Smooth muscle cell (in vitro differentiated cells): Measurements from ENCODE around the gene XXYLT1. TPM values are rescaled to one million over a fixed set of nuclear protein-coding genes. Genes with fewer than 3 reads are reported as not detected.

ENCODE experiments used
- DNase-seq: peaks from one replicate; lab custom pipeline; 2025; ENCODE audit not compliant: unreplicated experiment; lab: John Stamatoyannopoulos, UW
- H2AFZ ChIP-seq: fragments of 200-600 bp; sonication (generic); 2 replicates; pipeline ENCODE4 v1.6.0; 2016; ENCODE audit warnings: antibody characterized with exemption, low read depth, mild to moderate bottlenecking
- H3F3A ChIP-seq: fragments of 200-600 bp; sonication (generic); 2 replicates; pipeline ENCODE4 v1.6.0; 2017; ENCODE audit warnings: antibody characterized with exemption, low read depth
- H3K27ac ChIP-seq: fragments of 200-600 bp; sonication (generic); 2 replicates; pipeline ENCODE4 v1.5.1; 2016; ENCODE audit warnings: low read depth, mild to moderate bottlenecking
- H3K27me3 ChIP-seq: fragments of 200-600 bp; sonication (generic); 2 replicates; pipeline ENCODE4 v1.6.1; 2016; ENCODE audit warnings: low read depth, mild to moderate bottlenecking
- H3K36me3 ChIP-seq: fragments of 200-600 bp; sonication (generic); 2 replicates; pipeline ENCODE4 v1.5.1; 2016; ENCODE audit warnings: low read depth
- H3K4me1 ChIP-seq: fragments of 200-600 bp; sonication (generic); 2 replicates; pipeline ENCODE4 v1.5.1; 2016; ENCODE audit warnings: low read depth
- H3K4me2 ChIP-seq: fragments of 200-600 bp; sonication (generic); 2 replicates; pipeline ENCODE4 v1.6.0; 2016; ENCODE audit warnings: mild to moderate bottlenecking
- H3K4me3 ChIP-seq: fragments of 200-600 bp; sonication (generic); 2 replicates; pipeline ENCODE4 v1.5.1; 2016; ENCODE audit warnings: mild to moderate bottlenecking
- H3K79me2 ChIP-seq: fragments of 200-600 bp; sonication (generic); 2 replicates; pipeline ENCODE4 v1.6.0; 2016; ENCODE audit warnings: low read depth, mild to moderate bottlenecking
- H3K9ac ChIP-seq: fragments of 200-600 bp; sonication (generic); 2 replicates; pipeline ENCODE4 v1.6.0; 2016; ENCODE audit warnings: low read depth
- H3K9me3 ChIP-seq: fragments of 200-600 bp; sonication (generic); replicated peaks from 2 replicates; pipeline ENCODE4 v1.5.1; 2016; ENCODE audit warnings: low read depth
- H4K20me1 ChIP-seq: fragments of 200-600 bp; sonication (generic); 2 replicates; pipeline ENCODE4 v1.6.0; 2016; ENCODE audit warnings: low read depth
- WGBS: methylation state at CpG from one replicate; pipeline ENCODE4 v1.1.7; 2016; ENCODE audit warnings: low lambda C conversion rate; 5-methylcytosine and 5-hydroxymethylcytosine counted together
- polyA plus RNA-seq: library from polyadenylated mRNA; unstranded; fragments of >200 nt; fragmentation: Nextera tagmentation; extraction: Ambion mirVana; gene quantifications from 2 replicates; pipeline ENCODE4 v1.2.1, GENCODE V29; 2016
- total RNA-seq: library from RNA; depleted of rRNA; stranded (reverse); fragments of >200 nt; gene quantifications from 2 replicates; pipeline ENCODE4 v1.2.3, GENCODE V29; 2014
- TF ChIP-seq, protein P1 (sequence below): fragments of 200-600 bp; sonication (generic); IDR thresholded peaks from 2 replicates; pipeline ENCODE4 v1.5.1; 2017; ENCODE audit warnings: borderline replicate concordance, mild to moderate bottlenecking, antibody characterized with exemption; ENCODE audit not compliant: insufficient read depth, poor library complexity, severe bottlenecking

The XXYLT1 gene
- total and polyA plus RNA-seq, 2 experiments from 2014 or later: 22.2 to 35.4 TPM

DNA sequence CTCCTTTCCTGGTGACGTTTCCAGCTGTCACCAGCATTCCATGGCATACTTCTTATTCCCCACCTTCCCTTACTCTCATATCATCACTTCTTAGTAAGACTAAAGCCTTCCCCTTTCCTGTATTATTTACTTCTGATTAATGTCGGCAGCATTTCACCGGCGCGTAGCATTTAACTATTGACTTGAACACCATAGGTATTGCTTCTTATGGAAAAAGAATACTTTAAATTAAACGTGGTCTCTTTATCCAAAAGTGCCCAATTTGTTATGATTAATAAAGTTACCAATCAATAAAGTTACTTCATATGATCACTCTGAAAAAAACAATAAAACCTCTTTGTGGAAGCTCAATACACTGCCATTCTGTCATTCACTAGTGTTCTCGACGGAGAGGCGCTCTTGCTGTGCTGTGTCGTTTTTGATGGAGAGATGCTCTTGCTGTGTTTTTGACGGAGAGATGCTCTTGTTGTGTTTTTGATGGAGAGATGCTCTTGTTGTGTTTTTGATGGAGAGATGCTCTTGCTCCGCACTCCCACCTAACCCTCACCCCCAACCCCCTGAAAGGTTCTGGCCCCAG lies 165.0 kb downstream of the XXYLT1 start:
- no peak overlapping the region for H3K4me3 ChIP-seq
- no peaks in the 10 kb centered on the region for H3K79me2 ChIP-seq
- H2AFZ ChIP-seq: no peak overlapping the region
- peak overlapping the region; percentile 75 for H3K4me2 ChIP-seq
- no peaks in the 10 kb centered on the region for H3K9me3 ChIP-seq
- H3K27ac ChIP-seq: peak overlapping the region; percentile 96
- TF ChIP-seq, protein P1, sequence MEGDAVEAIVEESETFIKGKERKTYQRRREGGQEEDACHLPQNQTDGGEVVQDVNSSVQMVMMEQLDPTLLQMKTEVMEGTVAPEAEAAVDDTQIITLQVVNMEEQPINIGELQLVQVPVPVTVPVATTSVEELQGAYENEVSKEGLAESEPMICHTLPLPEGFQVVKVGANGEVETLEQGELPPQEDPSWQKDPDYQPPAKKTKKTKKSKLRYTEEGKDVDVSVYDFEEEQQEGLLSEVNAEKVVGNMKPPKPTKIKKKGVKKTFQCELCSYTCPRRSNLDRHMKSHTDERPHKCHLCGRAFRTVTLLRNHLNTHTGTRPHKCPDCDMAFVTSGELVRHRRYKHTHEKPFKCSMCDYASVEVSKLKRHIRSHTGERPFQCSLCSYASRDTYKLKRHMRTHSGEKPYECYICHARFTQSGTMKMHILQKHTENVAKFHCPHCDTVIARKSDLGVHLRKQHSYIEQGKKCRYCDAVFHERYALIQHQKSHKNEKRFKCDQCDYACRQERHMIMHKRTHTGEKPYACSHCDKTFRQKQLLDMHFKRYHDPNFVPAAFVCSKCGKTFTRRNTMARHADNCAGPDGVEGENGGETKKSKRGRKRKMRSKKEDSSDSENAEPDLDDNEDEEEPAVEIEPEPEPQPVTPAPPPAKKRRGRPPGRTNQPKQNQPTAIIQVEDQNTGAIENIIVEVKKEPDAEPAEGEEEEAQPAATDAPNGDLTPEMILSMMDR: no peak
- no peaks in the 10 kb centered on the region for H3K27me3 ChIP-seq
- peaks cover 30% of the 10 kb centered on the region for H3F3A ChIP-seq
- H3K36me3 ChIP-seq: no peaks in the 10 kb centered on the region
- no peak overlapping the region for H3K9ac ChIP-seq
- H4K20me1 ChIP-seq: no peaks in the 10 kb centered on the region
- 81% methylated on average over 12 of the region's 12 CpGs for WGBS
- no peak for DNase-seq
- H3K4me1 ChIP-seq: peaks cover 6% of the 10 kb centered on the region

- Histone ChIP-seq H3K27me3 (no peaks in the 10 kb centered on the region), H3F3A (peaks cover 26% of the 10 kb centered on the region), H3K27ac (peak overlapping the region; percentile 96), H3K36me3 (no peaks in the 10 kb centered on the region), H3K4me2 (no peak overlapping the region), H3K4me1 (peaks cover 6% of the 10 kb centered on the region), H2AFZ (no peak overlapping the region), H3K79me2 (no peaks in the 10 kb centered on the region), H4K20me1 (no peaks in the 10 kb centered on the region), H3K9ac (no peak overlapping the region), H3K4me3 (no peak overlapping the region), H3K9me3 (no peaks in the 10 kb centered on the region)
- no peak for DNase-seq
- TF ChIP-seq, protein P1: no peak
- 66% methylated on average over 13 of the region's 13 CpGs for WGBS
Observed at GRCh38 chr3:195105389-195105788, 165.6 kb downstream of the XXYLT1 start.

GRCh38 chr3:195104340-195104739 lies 166.6 kb downstream of the XXYLT1 start:
- no peak overlapping the region for H3K4me3 ChIP-seq
- no peaks in the 10 kb centered on the region for H3K79me2 ChIP-seq
- no peaks in the 10 kb centered on the region for H4K20me1 ChIP-seq
- H3K4me1 ChIP-seq: peaks cover 6% of the 10 kb centered on the region
- no peaks in the 10 kb centered on the region for H3K9me3 ChIP-seq
- TF ChIP-seq, protein P1: no peak
- H3K27me3 ChIP-seq: no peaks in the 10 kb centered on the region
- no peaks in the 10 kb centered on the region for H3K36me3 ChIP-seq
- H3F3A ChIP-seq: peaks cover 23% of the 10 kb centered on the region
- H3K27ac ChIP-seq: peak overlapping the region; percentile 96
- H2AFZ ChIP-seq: no peak overlapping the region
- no peak for DNase-seq
- H3K9ac ChIP-seq: no peak overlapping the region
- H3K4me2 ChIP-seq: no peak overlapping the region
- 91% methylated on average over 8 of the region's 8 CpGs for WGBS

GRCh38 chr3:195103623-195104022 lies 167.3 kb downstream of the XXYLT1 start:
- no peaks in the 10 kb centered on the region for H3K27me3 ChIP-seq
- WGBS: 76% methylated on average over 2 of the region's 2 CpGs
- peaks cover 23% of the 10 kb centered on the region for H3F3A ChIP-seq
- no peaks in the 10 kb centered on the region for H3K79me2 ChIP-seq
- peak overlapping the region; percentile 96 for H3K27ac ChIP-seq
- no peak overlapping the region for H2AFZ ChIP-seq
- no peak for DNase-seq
- H3K4me2 ChIP-seq: no peak overlapping the region
- no peak overlapping the region for H3K4me3 ChIP-seq
- H4K20me1 ChIP-seq: no peaks in the 10 kb centered on the region
- TF ChIP-seq, protein P1: no peak
- H3K9me3 ChIP-seq: no peaks in the 10 kb centered on the region
- peaks cover 6% of the 10 kb centered on the region for H3K4me1 ChIP-seq
- no peaks in the 10 kb centered on the region for H3K36me3 ChIP-seq
- H3K9ac ChIP-seq: no peak overlapping the region
